Measurements from ENCODE around the gene SHC4. TPM values are rescaled to one million over a fixed set of nuclear protein-coding genes. Genes with fewer than 3 reads are reported as not detected.

The SHC4 gene
- total and polyA plus RNA-seq, 9 of the 15 experiments (the other 6 are each of a cell fraction or from before 2014, with no cell fraction given): 0.43 to 1.2 (median 0.67) TPM

- no peak for TF ChIP-seq ZNF444 (CRISPR knock-in tag; IDR thresholded peaks at IDR 0.05)
- TF ChIP-seq CAMTA2 (CRISPR knock-in tag; conservative IDR thresholded peaks at IDR 0.05): no peak
- TF ChIP-seq ZNF592 (IDR thresholded peaks at IDR 0.05): peak; percentile 67
- no peak for TF ChIP-seq KAT8 (IDR thresholded peaks at IDR 0.05; ENCODE audit: low read depth)
- no peak for TF ChIP-seq TBL1XR1 (IDR thresholded peaks at IDR 0.05; ENCODE audit: low read length in 2 of 2)
- TF ChIP-seq POLR2H (tag; IDR thresholded peaks at IDR 0.05; ENCODE audit: low read depth): 0 out of 2 replicates have a peak, but pooled peaks have one; percentile 42
- no peak for TF ChIP-seq FOSL1 (tag; conservative IDR thresholded peaks at IDR 0.05)
- TF ChIP-seq WHSC1 (IDR thresholded peaks at IDR 0.05; ENCODE audit: low read length): no peak
- TF ChIP-seq ETS1 (conservative IDR thresholded peaks at IDR 0.05; ENCODE audit: control insufficient read depth, low read depth, low read length): no peak
- TF ChIP-seq SMARCE1 (IDR thresholded peaks at IDR 0.05): no peak
- TF ChIP-seq ZC3H4 (CRISPR knock-in tag; IDR thresholded peaks at IDR 0.05; ENCODE audit: borderline replicate concordance): no peak
- peak; percentile 54 for TF ChIP-seq VEZF1 (CRISPR knock-in tag; IDR thresholded peaks at IDR 0.05)
- peak; percentile 52 to 83 for TF ChIP-seq E2F6 (IDR thresholded peaks at IDR 0.05; ENCODE audit: borderline replicate concordance in 1 of 2, extremely low read depth in 1 of 2, insufficient read depth in 1 of 2, insufficient read length in 1 of 2, low read depth in 1 of 2, low read length in 1 of 2, poor library complexity in 1 of 2, severe bottlenecking in 1 of 2)
- TF ChIP-seq PRDM10 (IDR thresholded peaks at IDR 0.05; ENCODE audit: partially characterized antibody): no peak
These were observed 12.0 kb upstream of the SHC4 start (continued) for GRCh38 chr15:48975472-48976419.

All from K562 (cell line).